DND-41 (cell line): ENCODE results near the gene SWAP70.

Experiments
- EZH2 ChIP-seq: IDR thresholded peaks from 3 replicates; pipeline ENCODE4 v1.6.1; 2012; ENCODE audit warnings: borderline replicate concordance, low read depth, mild to moderate bottlenecking, moderate library complexity, low read length, inconsistent platforms; ENCODE audit not compliant: severe bottlenecking
- TF ChIP-seq, protein P1 (sequence below): IDR thresholded peaks from 2 replicates; pipeline ENCODE4 v1.5.1; 2012; ENCODE audit warnings: borderline replicate concordance, low read length, moderate library complexity, mild to moderate bottlenecking; ENCODE audit not compliant: poor library complexity, severe bottlenecking; ENCODE audit errors: extremely low read depth

DNA sequence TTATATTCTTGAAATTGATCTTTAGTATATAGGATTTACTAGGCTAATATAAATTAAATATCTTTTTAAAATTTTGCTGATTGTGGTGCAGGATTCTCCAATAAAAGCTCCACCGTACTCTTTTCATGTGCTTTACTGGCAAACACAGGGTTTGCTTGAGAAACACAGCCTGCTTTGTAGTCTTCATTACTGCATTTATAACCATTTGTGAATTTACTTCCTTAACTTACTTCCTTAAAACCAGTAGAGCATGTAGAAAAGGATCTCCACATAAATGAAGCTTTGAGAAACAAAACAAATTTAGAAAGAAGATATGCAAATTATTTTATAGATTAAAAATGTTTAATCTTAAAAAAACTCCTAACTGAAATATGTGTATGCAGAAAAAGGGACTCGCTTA is 28.8 kb downstream of the SWAP70 start:
- TF ChIP-seq, protein P1, sequence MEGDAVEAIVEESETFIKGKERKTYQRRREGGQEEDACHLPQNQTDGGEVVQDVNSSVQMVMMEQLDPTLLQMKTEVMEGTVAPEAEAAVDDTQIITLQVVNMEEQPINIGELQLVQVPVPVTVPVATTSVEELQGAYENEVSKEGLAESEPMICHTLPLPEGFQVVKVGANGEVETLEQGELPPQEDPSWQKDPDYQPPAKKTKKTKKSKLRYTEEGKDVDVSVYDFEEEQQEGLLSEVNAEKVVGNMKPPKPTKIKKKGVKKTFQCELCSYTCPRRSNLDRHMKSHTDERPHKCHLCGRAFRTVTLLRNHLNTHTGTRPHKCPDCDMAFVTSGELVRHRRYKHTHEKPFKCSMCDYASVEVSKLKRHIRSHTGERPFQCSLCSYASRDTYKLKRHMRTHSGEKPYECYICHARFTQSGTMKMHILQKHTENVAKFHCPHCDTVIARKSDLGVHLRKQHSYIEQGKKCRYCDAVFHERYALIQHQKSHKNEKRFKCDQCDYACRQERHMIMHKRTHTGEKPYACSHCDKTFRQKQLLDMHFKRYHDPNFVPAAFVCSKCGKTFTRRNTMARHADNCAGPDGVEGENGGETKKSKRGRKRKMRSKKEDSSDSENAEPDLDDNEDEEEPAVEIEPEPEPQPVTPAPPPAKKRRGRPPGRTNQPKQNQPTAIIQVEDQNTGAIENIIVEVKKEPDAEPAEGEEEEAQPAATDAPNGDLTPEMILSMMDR, result no peak
- no peak for TF ChIP-seq EZH2
